HepG2 (cell line): ENCODE data around the gene ST6GALNAC6. TPM values are rescaled to one million over a fixed set of nuclear protein-coding genes. Genes with fewer than 3 reads are reported as not detected.

Experiments
- ATAC-seq: fragments of 200-7000 bp; cut with Tn5 transposase; 3 replicates; pipeline ENCODE4 v1.9.1; 2020; ENCODE audit warnings: mild to moderate bottlenecking, moderate library complexity
- BruUV-seq: library from RNA; stranded (reverse); fragments of 400-500 nt; replicated peaks from 2 replicates; lab custom pipeline; 2021; lab: Mats Ljungman, UMichigan
- CTCF ChIA-PET: fragments of 300-600 bp; formaldehyde crosslinking; extraction: SDS; loops from one replicate; lab custom pipeline; 2021; ENCODE audit warnings: low total read pairs, inconsistent platforms, low intra/inter-chr PET ratio; lab: Yijun Ruan, JAX
- POLR2A ChIA-PET: fragments of 350-600 bp; sonication (Branson Sonifier 250); formaldehyde crosslinking; loops from one replicate; lab custom pipeline; 2020; ENCODE audit warnings: antibody characterized with exemption, inconsistent platforms; lab: Yijun Ruan, JAX
- DNase-seq: peaks from one replicate; pipeline ENCODE4 v3.0.0-alpha.2; 2015; ENCODE audit warnings: low spot score
- FAIRE-seq: peaks from 3 replicates; lab custom pipeline; 2011; peaks lifted over from hg19 to GRCh38; lab: Jason Lieb, UNC
- H2AFZ ChIP-seq: one replicate; pipeline ENCODE4 v1.6.1; 2011; ENCODE audit warnings: low read length, inconsistent platforms
- H3K27ac ChIP-seq: fragments of 300-600 bp; 3 replicates; pipeline ENCODE4 v1.8.0; 2011; ENCODE audit warnings: mixed run types, mild to moderate bottlenecking, mixed read lengths, low read length, inconsistent platforms; ENCODE audit not compliant: insufficient read depth; ENCODE audit errors: extremely low read length
- H3K27me3 ChIP-seq, 2 experiments: fragments of 200-600 bp in 1 of 2; 2 replicates in 1 of 2; 3 replicates in 1 of 2; pipeline versions ENCODE4 v1.6.0 to v1.8.0; 2011; ENCODE audit warnings: low read length in 2 of 2, mild to moderate bottlenecking in 2 of 2, moderate library complexity in 2 of 2, inconsistent platforms in 1 of 2; ENCODE audit not compliant: insufficient read depth in 2 of 2, control insufficient read depth in 1 of 2
- H3K36me3 ChIP-seq, 2 experiments: fragments of 200-600 bp in 1 of 2; replicated peaks in 1 of 2; 2 replicates in 1 of 2; 3 replicates in 1 of 2; pipeline versions ENCODE4 v1.5.1 to v1.8.0; 2011; ENCODE audit warnings: low read length in 2 of 2, inconsistent platforms in 1 of 2; ENCODE audit not compliant: insufficient read depth in 2 of 2, control insufficient read depth in 1 of 2
- H3K4me1 ChIP-seq: 2 replicates; pipeline ENCODE4 v1.5.1; 2012; ENCODE audit warnings: low read length, inconsistent platforms; ENCODE audit not compliant: insufficient read depth
- H3K4me2 ChIP-seq: 2 replicates; pipeline ENCODE4 v1.6.0; 2011; ENCODE audit warnings: low read depth, low read length, inconsistent platforms
- H3K4me3 ChIP-seq, 3 experiments: fragments of 200-600 bp in 1 of 3; sonication (generic), shearing (Covaris generic) in 1 of 3; replicated peaks in 1 of 3; 2 replicates each; pipeline ENCODE4 v1.5.1; 2011 to 2016; ENCODE audit warnings: low read length in 3 of 3, inconsistent platforms in 2 of 3, low read depth in 2 of 3, mild to moderate bottlenecking in 2 of 3, control low read depth in 1 of 3, mixed read lengths in 1 of 3; ENCODE audit not compliant: insufficient read depth in 1 of 3
- H3K79me2 ChIP-seq: one replicate; pipeline ENCODE4 v1.6.1; 2011; ENCODE audit warnings: low read length, inconsistent platforms; ENCODE audit not compliant: insufficient read depth
- H3K9ac ChIP-seq: 2 replicates; pipeline ENCODE4 v1.6.0; 2011; ENCODE audit warnings: mild to moderate bottlenecking, low read depth, low read length, inconsistent platforms; ENCODE audit not compliant: insufficient read depth
- H3K9me3 ChIP-seq: 2 replicates; pipeline ENCODE4 v1.5.1; 2012; ENCODE audit warnings: mild to moderate bottlenecking, low read length
- H4K20me1 ChIP-seq: 2 replicates; pipeline ENCODE4 v1.6.0; 2011; ENCODE audit warnings: inconsistent platforms, mild to moderate bottlenecking, low read length, moderate library complexity; ENCODE audit not compliant: insufficient read depth
- NFIC ChIP-seq: IDR thresholded peaks from 2 replicates; pipeline ENCODE4 v1.6.1; 2012; ENCODE audit warnings: mild to moderate bottlenecking, low read length, inconsistent platforms
- NFRKB ChIP-seq: fragments of 450-650 bp; IDR thresholded peaks from 2 replicates; pipeline ENCODE4 v1.6.1; 2017
- REPIN1 ChIP-seq: sonication (generic); formaldehyde crosslinking; IDR thresholded peaks from 2 replicates; pipeline ENCODE4 v1.8.0; 2022; ENCODE audit warnings: missing genetic modification reagents, low read depth, mild to moderate bottlenecking, borderline replicate concordance
- SMAD3 ChIP-seq: sonication (generic); formaldehyde crosslinking; IDR thresholded peaks from 2 replicates; pipeline ENCODE4 v1.4.0; 2020; ENCODE audit warnings: missing genetic modification reagents
- ZC3H4 ChIP-seq: sonication (generic); formaldehyde crosslinking; IDR thresholded peaks from 2 replicates; pipeline ENCODE4 v1.4.0; 2020; ENCODE audit warnings: missing genetic modification reagents, borderline replicate concordance
- ZNF713 ChIP-seq: sonication (generic); formaldehyde crosslinking; IDR thresholded peaks from 2 replicates; pipeline ENCODE4 v1.4.0; 2020; ENCODE audit warnings: mild to moderate bottlenecking, missing genetic modification reagents
- ZNF746 ChIP-seq: sonication (generic); formaldehyde crosslinking; IDR thresholded peaks from 2 replicates; pipeline ENCODE4 v1.8.0; 2022; ENCODE audit warnings: mild to moderate bottlenecking, missing genetic modification reagents
- ZNF775 ChIP-seq: sonication (generic); formaldehyde crosslinking; IDR thresholded peaks from 2 replicates; pipeline ENCODE4 v1.4.0; 2020; ENCODE audit warnings: missing genetic modification reagents, mild to moderate bottlenecking, moderate library complexity, borderline replicate concordance
- WGBS: methylation state at CpG from one replicate; pipeline ENCODE4 v1.1.6; 2017; ENCODE audit warnings: low lambda C conversion rate; 5-methylcytosine and 5-hydroxymethylcytosine counted together
- in situ Hi-C: cut with HindIII; loops from 2 replicates; pipeline ENCODE4 v1.10.0; 2017; ENCODE audit warnings: low pct_unique_long_range_greater_than_20kb; ENCODE audit not compliant: extremely low pct_ligation_motif_present
- intact Hi-C: fragments of 100-400 bp; cut with micrococcal nuclease; formaldehyde crosslinking; loops from one replicate; pipeline ENCODE4 v1.10.0; 2022; ENCODE audit not compliant: unreplicated experiment
- polyA plus RNA-seq, 8 experiments: library from polyadenylated mRNA; depleted of rRNA in 3 of 8; stranded (reverse) in 7 of 8; unstranded in 1 of 8; fragments of >200 nt; fragmentation: Illumina TruSeq in 4 of 8; extraction: Trizol in 4 of 8; gene quantifications; 2 replicates each; pipeline versions ENCODE4 v1.2.1 to v1.2.3, GENCODE V29; 2011 to 2016; ENCODE audit warnings: low read depth in 4 of 8, missing spikeins in 1 of 8, mixed read lengths in 1 of 8; ENCODE audit not compliant: insufficient read depth in 1 of 8
- total RNA-seq, 5 experiments: library from RNA; depleted of rRNA; stranded (reverse); fragments of >200 nt; fragmentation: Illumina TruSeq; extraction: Trizol; gene quantifications; 2 replicates each; pipeline ENCODE4 v1.2.3, GENCODE V29; 2016; ENCODE audit warnings: low read depth in 1 of 5
- TF ChIP-seq, protein P1 (sequence below): sonication (generic); formaldehyde crosslinking; IDR thresholded peaks from 2 replicates; pipeline ENCODE4 v1.5.0; 2020; ENCODE audit warnings: missing genetic modification reagents
- TF ChIP-seq, protein P2 (sequence below): sonication (generic); formaldehyde crosslinking; IDR thresholded peaks from 2 replicates; pipeline ENCODE4 v1.4.0; 2020; ENCODE audit warnings: missing genetic modification reagents
- TF ChIP-seq, protein P3 (sequence below): sonication (generic); formaldehyde crosslinking; IDR thresholded peaks from 2 replicates; pipeline ENCODE4 v1.5.1; 2020; ENCODE audit warnings: missing genetic modification reagents, mild to moderate bottlenecking, borderline replicate concordance

ST6GALNAC6 gene
- total and polyA plus RNA-seq, 2 of the 13 experiments (the other 11 are each of a cell fraction or from before 2014, with no cell fraction given): 18.5 to 65.4 TPM

DNA sequence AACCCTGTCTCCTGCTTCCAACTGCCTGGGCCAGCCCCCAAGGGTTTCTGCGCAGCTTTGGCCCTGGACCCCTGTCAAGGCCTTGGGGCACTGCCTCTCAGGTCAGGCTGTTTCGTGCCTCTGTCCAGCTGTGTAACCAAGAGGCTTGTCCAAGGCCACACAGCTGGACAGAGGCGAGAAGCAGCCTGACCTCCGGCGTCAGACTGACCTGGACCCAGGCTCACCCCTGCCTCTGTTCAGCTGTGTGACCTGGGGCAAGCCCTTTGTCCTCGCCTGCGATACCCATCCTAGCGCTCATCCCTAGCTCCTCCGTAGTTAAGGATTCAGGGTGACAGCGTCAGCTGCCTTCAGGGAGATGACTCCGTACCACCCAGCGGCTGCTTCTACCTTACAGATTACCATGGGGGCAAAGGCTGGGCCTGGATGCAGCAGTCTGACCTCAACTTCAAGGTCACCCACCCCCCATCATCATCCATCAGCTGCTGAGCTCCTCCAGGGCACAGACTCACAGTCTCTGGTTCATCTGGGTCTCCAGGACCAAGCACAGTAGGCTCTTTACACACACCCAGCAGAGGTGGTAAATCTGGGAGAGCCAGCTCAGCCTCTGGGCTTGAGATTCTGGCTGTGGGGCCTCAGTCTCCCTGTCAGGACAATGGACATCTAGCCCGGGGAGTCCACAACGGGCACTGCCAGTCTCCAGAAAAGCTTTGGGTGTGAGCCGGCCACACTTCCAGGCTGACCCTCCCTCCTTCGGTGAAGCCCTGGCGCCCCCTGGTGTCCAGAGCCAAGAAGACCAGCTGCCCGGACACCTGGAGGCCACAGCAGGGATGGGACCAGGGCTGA, 29.9 kb downstream of the ST6GALNAC6 start (continued):
- TF ChIP-seq REPIN1 (CRISPR knock-in tag): no peak
- TF ChIP-seq, protein P1, sequence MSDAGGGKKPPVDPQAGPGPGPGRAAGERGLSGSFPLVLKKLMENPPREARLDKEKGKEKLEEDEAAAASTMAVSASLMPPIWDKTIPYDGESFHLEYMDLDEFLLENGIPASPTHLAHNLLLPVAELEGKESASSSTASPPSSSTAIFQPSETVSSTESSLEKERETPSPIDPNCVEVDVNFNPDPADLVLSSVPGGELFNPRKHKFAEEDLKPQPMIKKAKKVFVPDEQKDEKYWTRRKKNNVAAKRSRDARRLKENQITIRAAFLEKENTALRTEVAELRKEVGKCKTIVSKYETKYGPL (CRISPR knock-in tag): no peak
- TF ChIP-seq SMAD3 (CRISPR knock-in tag): no peak
- 0 out of 2 replicates have a peak, but pooled peaks have one; percentile 4 for TF ChIP-seq ZNF746 (CRISPR knock-in tag)

DNA sequence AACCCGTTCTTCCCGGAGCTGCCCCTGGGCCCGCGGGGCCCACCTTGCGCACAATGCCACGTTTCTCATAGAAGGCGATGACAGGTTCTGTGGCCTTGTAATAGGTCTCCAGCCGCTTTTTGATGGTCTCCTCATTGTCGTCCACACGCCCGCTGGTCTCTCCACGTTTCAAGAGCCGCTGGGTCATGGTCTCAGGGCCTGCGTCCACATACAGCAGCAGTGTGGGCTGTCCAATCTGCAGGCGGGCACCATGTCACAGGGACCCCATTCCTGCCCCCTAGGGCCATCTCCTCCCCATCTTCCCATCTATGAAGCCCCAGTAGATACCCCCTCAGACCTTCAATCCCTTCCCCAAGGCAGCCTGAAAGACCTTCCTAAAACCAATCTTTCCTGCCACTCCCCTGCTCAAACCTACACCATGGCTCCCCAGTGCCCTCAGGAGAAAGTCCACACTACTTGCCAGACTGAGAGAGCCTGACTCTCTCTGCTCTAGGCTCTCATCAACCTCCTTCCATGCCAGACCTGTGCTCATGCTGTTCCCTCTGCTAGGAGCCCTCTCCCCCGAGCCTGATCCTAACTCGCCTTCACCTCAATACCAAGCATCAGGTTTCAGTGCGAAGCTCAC, 31.0 kb downstream of the ST6GALNAC6 start:
- FAIRE-seq (no peak), DNase-seq (no peak), ATAC-seq (no peak)
- Histone ChIP-seq H3K4me1 (peaks cover 18% of the 10 kb centered on the region), H3K9ac (no peak overlapping the region), H3K27ac (no peak overlapping the region), H3K79me2 (no peaks in the 10 kb centered on the region), H3K9me3 (no peaks in the 10 kb centered on the region), H3K4me2 (no peak overlapping the region), H2AFZ (no peak overlapping the region), H3K4me3 (no peak overlapping the region), H3K27me3 (no peaks in the 10 kb centered on the region), H4K20me1 (no peaks in the 10 kb centered on the region), H3K36me3 (no peaks in the 10 kb centered on the region; a peak in 2 of 5 replicates)
- in situ Hi-C loops (no loop called here), intact Hi-C loops (no loop called here)
- POLR2A ChIA-PET: no interaction called here
- TF ChIP-seq, protein P2, sequence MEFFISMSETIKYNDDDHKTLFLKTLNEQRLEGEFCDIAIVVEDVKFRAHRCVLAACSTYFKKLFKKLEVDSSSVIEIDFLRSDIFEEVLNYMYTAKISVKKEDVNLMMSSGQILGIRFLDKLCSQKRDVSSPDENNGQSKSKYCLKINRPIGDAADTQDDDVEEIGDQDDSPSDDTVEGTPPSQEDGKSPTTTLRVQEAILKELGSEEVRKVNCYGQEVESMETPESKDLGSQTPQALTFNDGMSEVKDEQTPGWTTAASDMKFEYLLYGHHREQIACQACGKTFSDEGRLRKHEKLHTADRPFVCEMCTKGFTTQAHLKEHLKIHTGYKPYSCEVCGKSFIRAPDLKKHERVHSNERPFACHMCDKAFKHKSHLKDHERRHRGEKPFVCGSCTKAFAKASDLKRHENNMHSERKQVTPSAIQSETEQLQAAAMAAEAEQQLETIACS: no peak
- TF ChIP-seq ZC3H4 (no peak), NFRKB (no peak), NFIC (no peak), ZNF713 (CRISPR knock-in tag) (no peak), ZNF775 (CRISPR knock-in tag) (no peak)
- TF ChIP-seq, protein P3, sequence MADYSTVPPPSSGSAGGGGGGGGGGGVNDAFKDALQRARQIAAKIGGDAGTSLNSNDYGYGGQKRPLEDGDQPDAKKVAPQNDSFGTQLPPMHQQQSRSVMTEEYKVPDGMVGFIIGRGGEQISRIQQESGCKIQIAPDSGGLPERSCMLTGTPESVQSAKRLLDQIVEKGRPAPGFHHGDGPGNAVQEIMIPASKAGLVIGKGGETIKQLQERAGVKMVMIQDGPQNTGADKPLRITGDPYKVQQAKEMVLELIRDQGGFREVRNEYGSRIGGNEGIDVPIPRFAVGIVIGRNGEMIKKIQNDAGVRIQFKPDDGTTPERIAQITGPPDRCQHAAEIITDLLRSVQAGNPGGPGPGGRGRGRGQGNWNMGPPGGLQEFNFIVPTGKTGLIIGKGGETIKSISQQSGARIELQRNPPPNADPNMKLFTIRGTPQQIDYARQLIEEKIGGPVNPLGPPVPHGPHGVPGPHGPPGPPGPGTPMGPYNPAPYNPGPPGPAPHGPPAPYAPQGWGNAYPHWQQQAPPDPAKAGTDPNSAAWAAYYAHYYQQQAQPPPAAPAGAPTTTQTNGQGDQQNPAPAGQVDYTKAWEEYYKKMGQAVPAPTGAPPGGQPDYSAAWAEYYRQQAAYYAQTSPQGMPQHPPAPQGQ: no peak
- 90% methylated on average over 18 of the region's 18 CpGs for WGBS
- no TSS peak for BruUV-seq
- CTCF ChIA-PET: no interaction called here
